ENCODE data around the gene FAM3B. TPM values are rescaled to one million over a fixed set of nuclear protein-coding genes. Genes with fewer than 3 reads are reported as not detected.

Gene FAM3B
- polyA plus RNA-seq, 3 donors: 0.15 TPM; not detected in 2

- WGBS (ENCODE audit: insufficient coverage): 91% methylated on average over 1 of the region's 1 CpG
- Histone ChIP-seq H3K27me3 (ENCODE audit: control insufficient read depth in 2 of 2, insufficient read depth in 2 of 2, low read length in 2 of 2) (no peaks in the 10 kb centered on the region), H3K9me3 (replicated peaks in 1 of 2; ENCODE audit: control insufficient read depth in 1 of 2, insufficient read depth in 1 of 2, low read length in 2 of 2) (no peaks in the 10 kb centered on the region), H3K36me3 (replicated peaks in 1 of 2; ENCODE audit: control insufficient read depth in 1 of 2, insufficient read depth in 2 of 2, low read length in 2 of 2) (no peaks in the 10 kb centered on the region), H4K20me1 (ENCODE audit: insufficient read depth, low read length) (no peaks in the 10 kb centered on the region), H3K9ac (ENCODE audit: insufficient read depth, low read length, poor library complexity, severe bottlenecking) (no peak overlapping the region), H3K27ac (ENCODE audit: low read depth in 1 of 2, low read length in 2 of 2) (no peak overlapping the region), H2AFZ (ENCODE audit: insufficient read depth, low read depth, low read length, poor library complexity, severe bottlenecking) (no peak overlapping the region), H3K4me1 (ENCODE audit: control insufficient read depth in 1 of 2, insufficient read depth in 2 of 2, low read length in 2 of 2) (no peaks in the 10 kb centered on the region), H3K79me2 (ENCODE audit: insufficient read depth, low read length) (no peaks in the 10 kb centered on the region), H3K4me2 (replicated peaks; ENCODE audit: extremely low read depth, low read length, poor library complexity, severe bottlenecking) (no peak overlapping the region), H3K4me3 (replicated peaks in 1 of 3; ENCODE audit: low read depth in 2 of 3, low read length in 3 of 3) (no peak overlapping the region)
- DNase-seq: no peak
- intact Hi-C loops (cut with micrococcal nuclease): no loop called here
- no peak for TF ChIP-seq CTCF (IDR thresholded peaks at IDR 0.05)
- peaks cover 3 to 12% (median 8%) of the 10 kb centered on the region in 3 donors for H3K27me3 Mint-ChIP-seq (ENCODE audit: low read depth in 3 of 3)
- no peaks in the 10 kb centered on the region for H3K4me1 Mint-ChIP-seq
- H3K4me3 Mint-ChIP-seq: no peak overlapping the region
- peaks cover 0 to 12% (median 3%) of the 10 kb centered on the region in 7 donors for H3K9me3 Mint-ChIP-seq
- no peaks in the 10 kb centered on the region for H3K36me3 Mint-ChIP-seq
- no peak overlapping the region for H3K27ac Mint-ChIP-seq
These were observed 17.2 kb downstream of the FAM3B start for GRCh38 chr21:41333752-41334151.

- DNase-seq: no peak
- 100% methylated on average over 3 of the region's 3 CpGs for WGBS (ENCODE audit: insufficient coverage)
- no peak overlapping the region for H3K27ac Mint-ChIP-seq
- H3K4me1 Mint-ChIP-seq: no peaks in the 10 kb centered on the region
- H2AFZ ChIP-seq (ENCODE audit: insufficient read depth, low read depth, low read length, poor library complexity, severe bottlenecking): no peak overlapping the region
- H3K36me3 Mint-ChIP-seq: no peaks in the 10 kb centered on the region
- H3K4me2 ChIP-seq (replicated peaks; ENCODE audit: extremely low read depth, low read length, poor library complexity, severe bottlenecking): no peak overlapping the region
- intact Hi-C loops (cut with micrococcal nuclease): loop anchor here in 1 of 2 donors (5.0 kb wide), 1 partner anchor 55 kb away; no protein-coding TSS in a partner anchor
- H3K9me3 Mint-ChIP-seq: peaks cover 2 to 19% (median 6%) of the 10 kb centered on the region in 7 donors
- H3K27me3 Mint-ChIP-seq (ENCODE audit: low read depth in 3 of 3): peaks cover 3 to 10% (median 5%) of the 10 kb centered on the region in 3 donors
- H3K79me2 ChIP-seq (ENCODE audit: insufficient read depth, low read length): no peaks in the 10 kb centered on the region
- no peak overlapping the region for H3K9ac ChIP-seq (ENCODE audit: insufficient read depth, low read length, poor library complexity, severe bottlenecking)
- no peaks in the 10 kb centered on the region for H3K4me1 ChIP-seq (ENCODE audit: control insufficient read depth in 1 of 2, insufficient read depth in 2 of 2, low read length in 2 of 2)
- H3K36me3 ChIP-seq (replicated peaks in 1 of 2; ENCODE audit: control insufficient read depth in 1 of 2, insufficient read depth in 2 of 2, low read length in 2 of 2): no peaks in the 10 kb centered on the region
- H3K27ac ChIP-seq (ENCODE audit: low read depth in 1 of 2, low read length in 2 of 2): no peak overlapping the region
- H3K4me3 ChIP-seq (replicated peaks in 1 of 3; ENCODE audit: low read depth in 2 of 3, low read length in 3 of 3): no peak overlapping the region
- H4K20me1 ChIP-seq (ENCODE audit: insufficient read depth, low read length): no peaks in the 10 kb centered on the region
- no peaks in the 10 kb centered on the region for H3K27me3 ChIP-seq (ENCODE audit: control insufficient read depth in 2 of 2, insufficient read depth in 2 of 2, low read length in 2 of 2)
- no peak overlapping the region for H3K4me3 Mint-ChIP-seq
- TF ChIP-seq CTCF (IDR thresholded peaks at IDR 0.05): no peak
- peaks cover 0 to 3% of the 10 kb centered on the region in 2 donors for H3K9me3 ChIP-seq (replicated peaks in 1 of 2; ENCODE audit: control insufficient read depth in 1 of 2, insufficient read depth in 1 of 2, low read length in 2 of 2)
These were observed 20.9 kb downstream of the FAM3B start for GRCh38 chr21:41337515-41337914.

All from CD14-positive monocyte (primary cell).